Stimulated activated naive CD8-positive, alpha-beta T cell treated with anti-CD3 and anti-CD28 coated beads, Interleukin-15, amount 100 ng/mL, for 72 hours (primary cell): ENCODE results near the gene MAGEA2.
"Not testable (repeated sequence)": the region's sequence is repeated elsewhere in the genome, so short reads cannot be mapped to it uniquely, and the experiment has no call there.

Experiments
- ATAC-seq: fragments of 150-1000 bp; cut with Tn5 transposase; 2 replicates; pipeline ENCODE4 v1.10.0; 2021; ENCODE audit warnings: mild to moderate bottlenecking, moderate library complexity
- DNase-seq, 2 donors: peaks; one replicate each; pipeline ENCODE4 v3.0.0; 2021 to 2022
- H3K27ac Mint-ChIP-seq, 2 donors: one replicate each; pipeline ENCODE4 v1.8.0; 2022; ENCODE audit warnings: mild to moderate bottlenecking in 2 of 2, mixed read lengths in 2 of 2, moderate library complexity in 2 of 2
- H3K27me3 Mint-ChIP-seq: one replicate; pipeline ENCODE4 v1.8.0; 2022; ENCODE audit warnings: mixed read lengths
- H3K4me1 Mint-ChIP-seq: one replicate; pipeline ENCODE4 v1.8.0; 2022; ENCODE audit warnings: mild to moderate bottlenecking, mixed read lengths
- H3K4me3 Mint-ChIP-seq, 2 donors: one replicate each; pipeline ENCODE4 v1.8.0; 2022; ENCODE audit warnings: mild to moderate bottlenecking in 2 of 2, mixed read lengths in 2 of 2, moderate library complexity in 1 of 2
- H3K9me3 Mint-ChIP-seq, 2 donors: one replicate each; pipeline ENCODE4 v1.8.0; 2022; ENCODE audit warnings: mixed read lengths in 2 of 2

The MAGEA2 gene, protein sequence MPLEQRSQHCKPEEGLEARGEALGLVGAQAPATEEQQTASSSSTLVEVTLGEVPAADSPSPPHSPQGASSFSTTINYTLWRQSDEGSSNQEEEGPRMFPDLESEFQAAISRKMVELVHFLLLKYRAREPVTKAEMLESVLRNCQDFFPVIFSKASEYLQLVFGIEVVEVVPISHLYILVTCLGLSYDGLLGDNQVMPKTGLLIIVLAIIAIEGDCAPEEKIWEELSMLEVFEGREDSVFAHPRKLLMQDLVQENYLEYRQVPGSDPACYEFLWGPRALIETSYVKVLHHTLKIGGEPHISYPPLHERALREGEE

GRCh38 chrX:152753686-152754650 is at the start of gene MAGEA2:
TSS of gene MAGEA2 (minus strand) at chrX:152753842. CDS start at chrX:152751363, 2,479 bp downstream.
- not testable (repeated sequence) for H3K4me3 Mint-ChIP-seq, H3K9me3 Mint-ChIP-seq, ATAC-seq, H3K4me1 Mint-ChIP-seq, H3K27me3 Mint-ChIP-seq, DNase-seq, H3K27ac Mint-ChIP-seq

- no peak for ATAC-seq
- no peak overlapping the region for H3K27ac Mint-ChIP-seq
- DNase-seq = no peak
- H3K9me3 Mint-ChIP-seq = no peaks in the 10 kb centered on the region
- peaks cover 9% of the 10 kb centered on the region for H3K27me3 Mint-ChIP-seq
- H3K4me1 Mint-ChIP-seq = no peaks in the 10 kb centered on the region
- H3K4me3 Mint-ChIP-seq = no peak overlapping the region
Observed at GRCh38 chrX:152798945-152799344, 45.3 kb upstream of the MAGEA2 start.

DNA sequence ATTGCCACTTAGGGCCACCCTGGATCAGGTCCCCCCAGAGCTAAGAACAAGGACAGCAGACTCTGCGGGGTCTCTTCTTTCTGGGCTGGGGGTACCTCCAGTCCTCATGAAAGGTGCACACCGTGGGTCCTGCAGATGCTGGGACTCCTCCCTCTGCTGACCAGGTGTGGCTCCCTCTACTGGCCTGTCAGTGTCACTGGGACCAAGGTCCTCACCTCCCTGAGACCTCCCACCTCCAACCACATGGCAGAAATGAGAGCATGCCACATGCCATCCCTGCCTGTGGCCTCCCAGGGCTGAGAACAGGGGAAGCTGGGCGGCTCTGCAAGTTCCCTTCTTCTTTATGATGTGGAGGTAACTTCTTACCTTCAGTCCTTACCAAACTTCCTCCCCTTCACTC is 33.4 kb upstream of the MAGEA2 start:
- ATAC-seq = peak; percentile 69
- not testable (repeated sequence) for H3K27ac Mint-ChIP-seq, H3K9me3 Mint-ChIP-seq, H3K4me1 Mint-ChIP-seq, DNase-seq, H3K4me3 Mint-ChIP-seq, H3K27me3 Mint-ChIP-seq

- not testable (repeated sequence) for H3K9me3 Mint-ChIP-seq, ATAC-seq, H3K4me3 Mint-ChIP-seq, H3K4me1 Mint-ChIP-seq, H3K27me3 Mint-ChIP-seq, DNase-seq, H3K27ac Mint-ChIP-seq
Observed at GRCh38 chrX:152769549-152770289, 16.1 kb upstream of the MAGEA2 start, which contains the start of gene MAGEA6. TSS of gene MAGEA6 (minus strand) at chrX:152769689. CDS start at chrX:152767650, 2,039 bp downstream.

GRCh38 chrX:152766562-152766961 is 12.9 kb upstream of the MAGEA2 start:
- H3K4me1 Mint-ChIP-seq, DNase-seq, ATAC-seq: not testable (repeated sequence)

DNA sequence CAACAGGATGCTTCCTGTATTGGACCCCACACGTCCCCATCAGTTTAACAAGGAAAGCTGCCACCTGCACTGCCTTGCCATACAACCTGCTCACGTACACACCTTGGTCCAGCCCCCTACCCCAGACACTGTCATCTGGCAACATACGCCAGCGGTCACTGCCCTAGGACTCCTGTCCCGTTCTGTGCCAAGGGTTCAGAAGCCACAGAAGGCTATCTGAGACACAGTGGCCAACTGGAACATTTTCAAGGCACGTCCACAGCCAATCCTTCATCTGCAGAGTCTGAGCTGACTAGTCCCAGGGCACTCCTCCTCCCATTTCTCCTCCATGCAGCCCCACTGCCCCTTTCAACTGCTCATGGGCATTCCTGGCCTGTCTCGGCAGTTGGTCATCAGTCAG is 7.9 kb upstream of the MAGEA2 start:
- not testable (repeated sequence) for ATAC-seq, H3K4me3 Mint-ChIP-seq, H3K27me3 Mint-ChIP-seq, H3K4me1 Mint-ChIP-seq, DNase-seq, H3K27ac Mint-ChIP-seq, H3K9me3 Mint-ChIP-seq

More at GRCh38 chrX:152766562-152766961, 12.9 kb upstream of the MAGEA2 start:
- H3K27ac Mint-ChIP-seq, H3K27me3 Mint-ChIP-seq, H3K9me3 Mint-ChIP-seq, H3K4me3 Mint-ChIP-seq: not testable (repeated sequence)

- not testable (repeated sequence) for DNase-seq, H3K4me3 Mint-ChIP-seq, ATAC-seq, H3K27me3 Mint-ChIP-seq, H3K9me3 Mint-ChIP-seq, H3K4me1 Mint-ChIP-seq, H3K27ac Mint-ChIP-seq
Observed at GRCh38 chrX:152759544-152759943, 5.9 kb upstream of the MAGEA2 start.

DNA sequence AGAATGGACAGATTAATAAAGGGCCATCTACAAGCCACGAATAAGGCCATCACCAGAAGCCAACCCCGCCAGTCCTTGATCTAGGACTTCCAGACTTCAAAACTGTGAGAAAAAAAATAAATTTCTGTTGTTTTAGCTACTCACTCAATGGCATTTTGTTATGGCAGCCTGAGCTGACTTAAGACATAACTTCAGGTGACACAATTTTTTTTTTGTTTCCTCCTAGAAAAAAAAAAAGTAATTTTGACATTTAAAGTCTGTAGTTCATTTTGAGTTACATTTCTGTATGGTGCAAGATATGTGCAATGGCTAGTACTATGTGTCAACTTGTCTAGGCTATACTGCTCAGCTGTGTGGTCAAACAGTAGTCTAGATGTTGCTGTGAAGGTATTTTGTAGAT is 5.3 kb upstream of the MAGEA2 start, which contains the start of gene CSAG3:
Gene CSAG3 (plus strand): TSS at position 301 of the 400 bp plus-strand sequence.
- H3K9me3 Mint-ChIP-seq, H3K4me3 Mint-ChIP-seq, H3K4me1 Mint-ChIP-seq, ATAC-seq, H3K27me3 Mint-ChIP-seq, H3K27ac Mint-ChIP-seq, DNase-seq: not testable (repeated sequence)

- not testable (repeated sequence) for ATAC-seq, H3K4me3 Mint-ChIP-seq, DNase-seq, H3K27me3 Mint-ChIP-seq, H3K9me3 Mint-ChIP-seq, H3K27ac Mint-ChIP-seq, H3K4me1 Mint-ChIP-seq
Observed at GRCh38 chrX:152754871-152755270, 1.2 kb upstream of the MAGEA2 start.

GRCh38 chrX:152738560-152738959 is 15.1 kb downstream of the MAGEA2 start:
- Mint-ChIP-seq H3K27ac (no peak overlapping the region), H3K27me3 (no peaks in the 10 kb centered on the region), H3K4me3 (no peak overlapping the region), H3K4me1 (no peaks in the 10 kb centered on the region), H3K9me3 (no peaks in the 10 kb centered on the region)
- DNase-seq (no peak), ATAC-seq (no peak)

- ATAC-seq, DNase-seq, H3K27me3 Mint-ChIP-seq, H3K27ac Mint-ChIP-seq, H3K9me3 Mint-ChIP-seq, H3K4me3 Mint-ChIP-seq, H3K4me1 Mint-ChIP-seq: not testable (repeated sequence)
Observed at GRCh38 chrX:152736528-152736927, 17.1 kb downstream of the MAGEA2 start.

GRCh38 chrX:152735860-152736511 is 17.7 kb downstream of the MAGEA2 start:
- no peaks in the 10 kb centered on the region for H3K4me1 Mint-ChIP-seq
- no peak overlapping the region for H3K27ac Mint-ChIP-seq
- DNase-seq (no peak), ATAC-seq (no peak)
- no peak overlapping the region for H3K4me3 Mint-ChIP-seq
- H3K9me3 Mint-ChIP-seq = no peaks in the 10 kb centered on the region
- H3K27me3 Mint-ChIP-seq = no peaks in the 10 kb centered on the region

DNA sequence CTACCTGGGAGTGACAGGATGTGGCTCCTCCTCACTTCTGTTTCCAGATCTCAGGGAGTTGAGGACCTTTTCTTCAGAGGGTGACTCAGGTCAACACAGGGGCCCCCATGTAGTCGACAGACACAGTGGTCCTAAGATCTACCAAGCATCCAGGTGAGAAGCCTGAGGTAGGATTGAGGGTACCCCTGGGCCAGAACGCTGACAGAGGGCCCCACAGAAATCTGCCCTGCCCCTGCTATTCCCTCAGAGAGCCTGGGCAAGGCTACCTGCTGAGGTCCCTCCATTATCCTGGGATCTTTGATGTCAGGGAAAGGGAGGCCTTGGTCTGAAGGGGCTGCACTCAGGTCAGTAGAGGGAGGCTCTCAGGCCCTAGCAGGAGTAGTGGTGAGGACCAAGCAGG is 18.5 kb downstream of the MAGEA2 start:
- no peak overlapping the region for H3K27ac Mint-ChIP-seq
- DNase-seq (no peak), ATAC-seq (no peak)
- no peaks in the 10 kb centered on the region for H3K9me3 Mint-ChIP-seq
- H3K4me1 Mint-ChIP-seq = no peaks in the 10 kb centered on the region
- H3K4me3 Mint-ChIP-seq = no peak overlapping the region
- no peaks in the 10 kb centered on the region for H3K27me3 Mint-ChIP-seq

DNA sequence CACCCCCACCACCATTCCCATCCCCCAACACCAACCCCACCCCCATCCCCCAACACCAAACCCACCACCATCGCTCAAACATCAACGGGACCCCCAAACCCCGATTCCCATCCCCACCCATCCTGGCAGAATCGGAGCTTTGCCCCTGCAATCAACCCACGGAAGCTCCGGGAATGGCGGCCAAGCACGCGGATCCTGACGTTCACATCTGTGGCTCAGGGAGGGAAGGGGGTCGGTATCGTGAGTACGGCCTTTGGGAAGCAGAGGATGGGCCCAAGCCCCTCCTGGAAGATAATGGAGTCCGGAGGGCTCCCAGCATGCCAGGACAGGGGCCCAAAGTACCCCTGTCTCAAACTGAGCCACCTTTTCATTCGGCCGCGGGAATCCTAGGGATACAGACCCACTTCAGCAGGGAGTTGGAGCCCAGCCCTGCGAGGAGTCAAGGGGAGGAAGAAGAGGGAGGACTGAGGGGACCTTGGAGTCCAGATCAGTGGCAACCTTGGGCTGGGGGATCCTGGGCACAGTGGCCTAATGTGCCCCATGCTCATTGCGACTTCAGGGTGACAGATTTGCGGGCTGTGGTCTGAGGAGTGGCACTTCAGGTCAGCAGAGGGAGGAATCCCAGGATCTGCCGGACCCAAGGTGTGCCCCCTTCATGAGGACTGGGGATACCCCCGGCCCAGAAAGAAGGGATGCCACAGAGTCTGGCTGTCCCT is 19.3 kb downstream of the MAGEA2 start:
- H3K9me3 Mint-ChIP-seq, DNase-seq, H3K4me1 Mint-ChIP-seq, H3K4me3 Mint-ChIP-seq, ATAC-seq, H3K27me3 Mint-ChIP-seq: not testable (repeated sequence)
- peak overlapping the region; percentile 57 to 63 for H3K27ac Mint-ChIP-seq
